Heart left ventricle (tissue), 13 donors: ENCODE measurements around the gene IPCEF1.

Experiments
- CTCF ChIP-seq, 12 donors: fragments of 200-600 bp; sonication (generic) in 4 of 12; IDR thresholded peaks; one replicate each; pipeline versions ENCODE4 v1.5.0 to v1.8.0; 2018 to 2022; ENCODE audit warnings: antibody characterized with exemption in 12 of 12, mild to moderate bottlenecking in 5 of 12
- POLR2A ChIP-seq, 2 donors: fragments of 450-650 bp; IDR thresholded peaks; one replicate each; pipeline ENCODE4 v1.6.1; 2017; ENCODE audit warnings: antibody characterized with exemption in 2 of 2, mild to moderate bottlenecking in 2 of 2, moderate library complexity in 2 of 2
- donor health status: ischemic (EF 13 %, LVEDD 7.1; RV severe dilation, severe dysfunction).
- donor health status: DM: no; HTN: yes; CAD: no.
- donor health status: DM: no; HTN: no; CAD: no.
- donor health status: ischemic (EF 25% LVEDD 6.9; RV normal size, moderate dysfunction).
- donor health status: ischemic (EF 25% LVEDD 5.7; RV mildly dilated, moderate dysfunction).
- donor health status: ischemic (EF 35%, LVEDD 5.7; RV mildly dilated, moderate dysfunction).
- donor health status: nonischemic (EF 11% LVEDD 7.7; RV severe dilation, severe dysfunction).
- donor health status: DM: yes; HTN: yes; CAD: no.
- donor health status: PGD.
- donor health status: ischemic (EF 29% LVEDD 5.4; RV normal size, mild dysfunction).
- donor health status: nonischemic (EF 23%, LVEDD 6.1; RV moderate dilation, normal function).

- no peak for TF ChIP-seq POLR2A (IDR thresholded peaks at IDR 0.05)
- TF ChIP-seq CTCF (IDR thresholded peaks at IDR 0.05) = no peak
Observed at GRCh38 chr6:154252678-154253077, 103.9 kb downstream of the IPCEF1 start.
